GM19452 (cell line): ENCODE results near the gene TMPRSS2.

ENCODE experiments used
- ATAC-seq: cut with Tn5 transposase; IDR thresholded peaks from one replicate; pipeline ENCODE4 v1.9.1; 2021; ENCODE audit not compliant: unreplicated experiment

Gene TMPRSS2

DNA sequence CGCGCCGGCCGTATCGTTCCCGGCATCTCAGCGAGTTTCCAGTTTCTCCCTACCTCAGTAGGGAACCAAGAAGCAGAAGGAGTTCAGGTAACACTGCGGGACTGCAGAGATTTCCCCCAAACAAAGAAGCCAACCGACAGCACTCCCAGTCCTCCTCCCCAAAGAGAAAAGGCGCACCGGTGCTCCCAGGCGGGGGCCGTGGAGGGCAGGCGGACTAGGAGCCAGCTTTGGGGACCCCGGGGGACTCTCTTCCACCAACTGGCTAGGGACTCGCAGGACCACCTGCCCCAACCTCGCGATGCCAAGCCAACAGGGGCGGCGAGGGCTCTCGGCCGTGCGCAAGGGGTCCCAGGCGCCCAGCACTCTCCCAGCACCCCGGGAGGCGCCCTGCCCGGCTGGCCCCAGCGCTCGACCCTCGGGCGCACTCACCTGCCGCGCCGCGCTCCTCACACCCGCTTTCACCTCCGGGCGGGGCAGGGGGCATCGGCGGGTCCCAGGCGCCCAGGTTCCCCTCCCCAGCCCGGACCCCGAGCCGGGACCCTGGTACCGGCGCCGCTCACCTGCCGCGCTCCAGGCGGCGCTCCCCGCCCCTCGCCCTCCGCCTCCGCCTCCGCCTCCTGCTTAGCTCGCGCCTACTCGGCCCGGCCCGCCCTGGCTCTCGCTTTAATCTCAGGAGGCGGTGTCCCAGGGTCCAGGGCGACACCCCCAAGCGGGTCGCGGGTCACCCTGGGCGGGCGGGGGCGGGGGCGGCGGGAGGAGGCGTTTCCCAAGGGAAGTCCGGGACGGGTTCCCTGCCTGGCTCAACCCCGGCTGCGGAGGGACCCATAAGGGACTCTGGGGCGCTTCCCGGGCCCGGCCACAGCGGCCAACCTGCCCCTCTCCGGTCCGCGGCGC, at the start of gene TMPRSS2:
Gene TMPRSS2 (minus strand): TSS at position 638 of the 894 bp plus-strand sequence. CDS start 10,025 bp downstream, outside the sequence.
- no peak for ATAC-seq

DNA sequence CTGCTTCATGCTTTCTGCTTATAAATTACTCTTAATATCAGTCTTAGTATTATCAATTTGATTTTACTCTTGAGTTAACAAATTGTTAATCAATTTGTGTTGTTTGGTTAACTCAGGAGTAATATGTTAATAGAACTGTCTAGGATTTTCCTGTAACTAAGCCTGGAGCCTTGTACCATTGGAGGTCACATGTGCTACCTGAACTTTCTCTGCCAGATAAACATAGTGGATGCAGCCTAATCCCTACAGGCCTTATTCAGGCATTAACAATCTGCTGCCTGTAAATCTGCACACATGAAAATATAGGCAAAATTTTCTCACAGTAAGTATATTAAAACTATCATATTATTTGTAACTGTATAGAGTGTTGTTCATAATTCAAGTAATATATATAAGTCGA, 47.1 kb upstream of the TMPRSS2 start:
- no peak for ATAC-seq

DNA sequence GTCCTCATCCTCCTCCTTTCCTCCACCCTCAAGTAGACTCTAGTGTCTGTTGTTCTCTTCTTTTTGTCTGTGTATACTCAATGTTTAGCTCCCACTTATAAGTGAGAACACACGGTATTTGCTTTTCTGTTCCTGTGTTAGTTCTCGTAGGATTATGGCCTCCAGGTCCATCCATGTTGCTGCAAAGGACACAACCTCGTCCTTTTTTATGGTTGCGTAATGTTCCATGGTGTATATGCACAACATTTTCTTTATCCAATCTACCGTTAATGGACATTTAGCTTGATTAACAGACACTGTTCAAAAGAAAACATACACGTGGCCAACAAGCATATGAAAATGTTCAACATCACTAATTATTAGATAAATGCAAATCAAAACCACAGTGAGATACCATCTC, 44.3 kb upstream of the TMPRSS2 start:
- no peak for ATAC-seq

DNA sequence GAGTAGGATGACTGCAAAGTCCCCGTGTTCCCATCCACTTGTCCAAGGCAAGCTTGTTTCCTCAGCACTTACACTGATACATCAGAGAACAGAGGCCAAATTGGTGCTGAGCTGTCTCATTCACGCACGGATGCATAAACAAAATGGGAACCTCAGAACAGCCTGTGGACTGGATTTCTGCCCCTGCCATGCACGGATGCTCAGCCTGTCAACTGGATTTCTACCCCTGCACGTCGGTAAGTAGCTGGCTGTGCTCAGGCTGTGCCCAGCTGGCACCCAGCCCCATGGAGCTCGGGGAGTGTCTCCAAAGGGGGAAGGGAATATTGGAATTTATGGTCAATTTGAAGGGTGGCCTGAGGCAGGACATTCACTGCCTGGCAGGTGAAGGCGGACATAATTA, 40.8 kb upstream of the TMPRSS2 start:
- no peak for ATAC-seq

DNA sequence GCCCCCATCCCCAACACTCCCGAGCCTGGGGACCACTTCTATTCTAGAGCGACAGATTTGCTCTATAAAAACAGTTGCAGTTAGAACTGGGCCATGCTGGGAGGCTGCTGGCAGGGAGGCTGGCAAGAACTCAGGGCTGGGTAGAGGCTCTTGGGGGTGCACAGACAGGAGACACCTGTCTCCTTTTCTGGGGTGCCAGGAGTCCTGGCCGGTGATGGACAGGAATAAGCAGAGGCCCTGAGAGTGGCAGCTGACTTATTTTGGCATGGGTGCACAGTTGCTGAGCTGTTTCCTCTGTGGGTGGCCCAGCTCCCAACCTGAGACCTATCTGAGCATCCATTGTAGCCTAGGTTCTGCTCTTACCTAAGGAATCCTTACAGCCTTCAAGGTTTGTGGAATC, 39.2 kb upstream of the TMPRSS2 start:
- ATAC-seq = no peak

DNA sequence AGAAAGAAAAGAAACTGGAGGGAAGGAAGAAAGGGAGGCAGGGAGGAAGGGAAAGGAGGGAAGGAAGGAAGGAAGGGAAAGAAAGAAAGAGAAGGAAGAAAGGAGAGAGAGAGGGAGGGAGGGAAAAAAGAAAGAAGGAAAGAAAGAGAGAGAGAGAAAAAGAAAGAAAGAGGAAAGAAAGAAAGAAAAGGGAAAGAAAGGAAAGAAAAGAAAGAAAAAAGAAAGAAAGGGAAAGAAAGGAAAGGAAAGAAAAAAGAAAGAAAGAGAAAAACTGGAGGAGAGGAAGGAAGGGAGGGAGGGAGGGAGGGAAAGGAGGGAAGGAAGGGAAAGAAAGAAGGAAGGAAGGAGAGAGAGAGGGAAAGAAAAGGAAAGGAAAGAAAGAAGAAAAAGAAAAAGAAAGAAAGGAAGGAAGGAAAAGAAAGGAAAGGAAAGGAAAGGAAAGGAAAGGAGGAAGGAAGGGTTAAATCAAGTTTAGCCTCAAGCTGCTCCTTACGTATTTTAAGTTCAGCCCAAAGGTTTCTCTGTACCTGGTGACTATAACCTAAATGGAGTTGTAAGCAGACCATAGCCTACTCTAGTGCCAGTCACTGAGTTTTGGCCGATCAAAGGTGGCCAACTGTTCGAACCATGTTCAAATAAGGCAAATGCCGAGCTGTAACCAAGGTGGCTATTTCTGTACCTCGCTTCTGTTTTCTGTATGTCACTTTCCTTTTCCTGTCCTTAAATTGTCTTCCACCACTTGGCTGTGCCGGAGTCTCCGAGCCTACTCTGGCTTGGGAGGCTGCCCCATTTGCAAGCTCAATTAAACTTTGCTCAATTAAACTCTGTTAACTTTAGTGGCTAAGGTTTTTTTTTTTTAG, 37.8 kb upstream of the TMPRSS2 start:
- no peak for ATAC-seq

DNA sequence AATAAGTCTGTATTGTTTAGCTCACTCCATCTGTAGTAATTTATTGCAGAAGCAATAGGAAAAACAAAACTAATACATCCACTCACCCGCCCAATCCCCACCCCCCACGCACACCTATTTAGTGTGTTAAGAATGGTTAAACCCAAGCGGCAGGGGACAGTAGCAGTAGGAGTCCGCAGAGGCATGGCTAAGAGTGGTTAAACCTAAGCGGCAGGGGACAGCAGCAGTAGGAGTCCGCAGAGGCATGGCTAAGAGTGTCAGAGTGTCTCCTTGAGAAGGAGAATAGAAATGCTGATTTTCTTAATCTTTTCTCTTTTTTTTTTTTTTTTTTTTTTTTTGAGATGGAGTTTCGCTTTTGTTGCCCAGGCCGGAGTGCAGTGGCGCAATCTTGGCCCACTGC, 34.8 kb upstream of the TMPRSS2 start:
- ATAC-seq = no peak

DNA sequence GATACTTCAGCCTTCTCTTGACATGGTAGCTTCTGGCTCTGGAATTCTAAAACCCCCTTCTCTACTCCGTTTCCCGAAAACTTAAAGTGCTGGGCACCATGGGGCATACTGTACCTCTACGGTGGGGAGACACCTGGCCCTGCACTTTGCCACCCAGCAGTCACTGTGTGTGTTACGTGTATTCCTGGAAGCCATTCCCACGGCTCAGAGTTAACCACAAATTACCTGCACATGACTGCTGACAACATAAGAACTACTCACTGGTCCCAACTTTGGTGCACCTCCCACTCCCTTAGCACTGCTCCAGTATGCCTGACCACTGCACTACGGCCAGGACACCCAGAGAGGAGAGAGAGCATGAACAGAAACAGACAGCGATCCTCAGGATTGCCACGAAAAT, 29.4 kb upstream of the TMPRSS2 start:
- ATAC-seq = no peak

DNA sequence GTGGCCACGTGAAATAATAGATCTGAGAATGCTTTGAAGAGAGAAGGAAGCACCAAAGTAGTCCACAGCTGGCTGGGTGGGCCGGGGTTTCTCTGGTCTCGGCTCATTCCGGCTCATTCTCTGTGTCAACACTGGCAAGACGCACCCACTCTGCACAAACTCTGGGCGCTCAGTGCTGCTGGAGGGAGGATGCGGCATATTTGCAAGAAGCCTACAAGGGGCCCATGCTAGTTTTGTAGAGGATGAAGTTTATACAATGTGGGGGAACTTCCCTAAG, 28.8 kb upstream of the TMPRSS2 start:
- no peak for ATAC-seq

DNA sequence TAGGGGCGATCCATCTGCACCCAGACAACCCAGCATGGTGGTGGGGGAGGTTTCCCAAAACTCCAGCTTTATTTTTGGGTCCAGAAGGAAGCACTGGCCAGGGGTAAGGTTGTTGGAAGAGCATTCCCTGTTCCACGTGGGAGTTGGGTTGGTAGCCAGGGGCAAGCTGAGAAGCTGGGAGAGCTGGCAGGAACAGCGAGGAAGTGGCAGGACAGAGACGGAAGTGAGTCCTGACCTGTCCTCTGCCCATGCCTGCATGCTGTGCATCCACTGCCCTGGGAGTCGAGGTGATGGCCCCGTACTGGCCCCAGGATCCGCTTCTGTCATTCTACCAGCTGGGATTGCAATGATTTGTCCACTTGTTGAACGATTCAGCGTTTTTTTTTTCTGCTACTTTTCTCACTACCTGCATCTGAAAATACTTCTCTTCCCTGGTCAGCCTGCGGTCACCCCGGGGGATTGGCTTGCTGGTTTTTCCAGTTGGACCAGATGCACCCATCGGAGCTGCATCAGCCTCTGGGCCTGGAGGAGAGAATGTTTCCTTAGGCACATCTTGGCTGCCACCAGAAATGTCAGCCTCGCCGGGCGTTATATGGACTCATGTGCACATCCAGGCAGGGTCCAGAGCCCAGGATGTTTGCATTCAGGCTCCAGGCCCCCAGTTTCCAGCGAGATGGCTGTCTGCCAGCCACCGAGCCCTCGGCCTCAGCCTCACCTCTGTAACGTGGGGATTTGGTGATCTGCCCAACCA, 28.3 kb upstream of the TMPRSS2 start:
- ATAC-seq = no peak

DNA sequence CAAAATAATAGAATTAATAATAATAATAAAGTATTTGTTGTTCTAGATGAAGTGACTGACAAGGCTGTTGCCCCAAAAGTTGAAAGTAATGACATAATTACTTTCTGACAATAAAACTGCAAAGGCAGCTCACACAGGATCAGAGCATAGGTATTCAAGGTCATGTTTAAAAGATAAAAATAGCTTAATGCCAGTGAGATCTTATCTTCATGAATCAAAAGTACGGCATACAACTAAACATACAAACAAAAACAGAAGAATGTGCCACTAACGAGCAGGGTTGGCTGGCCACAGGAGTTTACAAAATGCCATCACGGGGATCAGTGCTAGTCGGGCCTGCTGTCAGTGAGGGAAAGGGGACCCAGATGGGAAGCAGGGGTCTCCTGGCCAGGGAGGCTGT, 22.4 kb upstream of the TMPRSS2 start:
- no peak for ATAC-seq

DNA sequence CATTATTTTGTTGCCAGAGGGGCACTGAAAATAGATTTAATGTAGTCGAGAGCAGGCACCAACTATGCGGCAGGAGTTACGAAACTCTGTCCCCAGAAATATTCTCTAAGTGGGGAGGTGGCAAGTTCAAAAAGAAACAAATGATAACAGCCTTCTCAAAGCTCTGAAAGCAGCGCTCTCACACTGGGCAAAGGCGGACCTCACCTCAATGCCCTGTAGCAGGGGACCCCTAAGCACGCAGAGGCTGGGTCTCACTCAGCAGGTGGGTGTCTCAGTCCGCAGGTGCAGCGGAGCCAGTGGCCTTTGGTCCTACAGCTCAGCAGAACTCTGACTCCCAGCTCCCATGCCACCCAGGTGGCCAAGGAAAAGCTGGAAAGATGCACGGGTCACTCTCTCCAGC, 21.8 kb upstream of the TMPRSS2 start:
- no peak for ATAC-seq

DNA sequence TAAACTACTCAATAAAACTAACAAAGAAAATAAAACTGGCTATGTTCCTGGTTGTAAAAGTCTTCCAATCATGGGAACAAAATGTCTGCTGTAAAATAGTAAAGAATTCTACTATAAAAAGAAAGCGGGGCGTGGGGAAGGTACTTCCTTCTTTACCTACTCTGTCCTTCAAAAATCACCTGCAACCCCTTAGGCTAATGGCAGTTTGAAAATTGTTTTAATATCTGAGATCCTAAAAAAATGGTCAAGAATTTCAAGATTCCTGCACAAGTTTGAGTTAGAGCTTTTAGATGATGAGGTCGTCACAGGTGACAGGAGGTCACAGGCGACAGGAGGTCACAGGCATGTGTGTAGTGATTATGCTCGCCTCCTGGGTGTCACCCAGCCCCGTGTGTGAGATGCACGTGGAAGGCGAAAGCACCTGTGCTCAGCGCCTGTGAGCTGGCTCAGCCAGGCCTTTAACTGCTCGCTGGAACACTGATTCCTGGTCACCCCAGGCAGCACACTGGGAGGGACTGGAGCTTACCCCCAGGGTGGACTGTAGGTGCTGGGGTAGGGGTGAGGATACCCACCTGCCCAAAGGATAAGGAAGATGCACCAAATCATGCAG, 18.6 kb upstream of the TMPRSS2 start:
- ATAC-seq = no peak

DNA sequence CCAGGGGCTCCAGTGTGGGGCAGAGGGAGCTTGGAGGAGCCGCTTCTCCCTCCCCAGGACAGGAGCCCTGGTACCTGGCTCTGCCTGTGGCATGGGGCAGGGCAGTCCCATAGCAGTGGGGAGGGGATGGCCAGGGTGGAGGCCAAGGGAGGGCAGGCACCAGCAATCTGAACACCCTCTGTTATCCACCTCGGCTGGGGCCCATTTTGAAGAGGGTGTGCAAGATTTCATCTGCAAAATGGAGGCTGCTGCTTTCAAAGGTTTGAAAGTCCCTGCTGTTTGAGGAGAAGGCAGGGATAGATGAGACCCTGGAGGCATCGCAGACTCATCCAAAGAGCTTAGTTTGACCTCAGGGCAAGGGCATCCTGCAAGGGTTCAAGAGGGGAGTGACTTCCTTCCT, 15.2 kb upstream of the TMPRSS2 start:
- ATAC-seq = no peak

DNA sequence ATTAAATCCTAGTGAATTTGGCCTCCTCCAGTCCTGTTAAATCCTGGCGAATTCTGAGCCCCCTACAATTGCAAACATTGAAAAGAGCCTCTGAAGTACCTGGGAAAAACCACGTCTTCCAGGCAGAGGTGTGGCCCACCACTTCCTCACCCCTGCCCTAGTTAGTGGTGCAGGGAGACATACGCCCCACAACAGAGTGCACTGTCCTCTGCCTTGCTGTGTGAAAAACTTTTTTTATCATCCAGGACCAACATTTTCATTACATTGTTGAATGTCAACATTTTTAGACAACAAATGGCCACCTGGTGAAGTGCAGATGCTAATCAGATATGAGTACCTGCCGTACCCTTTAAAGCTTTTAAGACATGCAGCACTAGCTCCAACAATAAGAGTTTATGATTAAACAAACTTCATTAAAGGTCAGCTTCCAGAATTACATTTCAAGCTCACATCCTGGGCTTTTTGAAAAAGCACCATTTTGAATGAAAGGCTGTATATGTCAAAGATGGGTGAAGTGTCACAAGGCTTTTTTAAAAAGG, 13.6 kb upstream of the TMPRSS2 start:
- no peak for ATAC-seq

DNA sequence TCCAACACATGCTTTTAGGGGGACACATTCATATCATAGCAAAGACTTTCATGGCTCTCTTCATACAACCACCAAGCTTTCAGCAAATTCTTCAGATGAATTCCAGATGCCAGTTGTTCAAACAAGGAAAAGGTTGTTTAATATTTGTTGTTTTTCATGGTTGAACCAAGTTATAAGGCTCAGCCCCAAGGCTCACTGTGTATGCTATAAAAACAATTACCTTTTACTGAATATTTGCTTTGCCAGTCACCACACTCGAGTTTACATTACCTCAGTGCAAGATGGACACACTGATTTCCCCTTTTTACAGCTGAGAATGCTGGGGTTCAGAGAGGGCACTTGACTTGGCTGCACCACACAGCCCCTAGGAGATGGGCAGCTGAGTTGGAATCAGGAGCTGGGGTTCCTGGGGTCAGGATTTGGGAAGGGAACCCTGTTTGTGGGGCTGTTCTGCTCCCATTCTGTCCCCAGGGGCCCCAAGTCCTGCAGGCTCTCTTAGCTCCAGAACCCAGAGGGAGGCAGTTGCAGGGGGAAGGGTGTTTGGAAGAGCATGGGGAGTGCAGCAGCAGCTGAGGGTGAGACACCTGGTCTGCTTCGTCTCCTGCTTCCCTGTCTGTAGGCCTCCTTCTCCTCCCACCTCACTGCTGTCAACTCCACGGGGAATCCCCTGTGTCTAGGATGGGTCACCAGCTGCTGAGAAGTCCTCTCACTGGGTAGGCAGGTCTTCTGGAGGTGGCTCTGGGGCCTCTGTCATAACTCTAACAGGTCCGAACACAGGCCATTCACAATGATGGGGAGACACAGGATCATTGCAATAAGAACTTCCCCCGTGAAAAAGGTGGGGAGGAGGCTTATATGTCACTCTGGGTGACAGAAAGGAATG, 12.8 kb upstream of the TMPRSS2 start:
- ATAC-seq = no peak

DNA sequence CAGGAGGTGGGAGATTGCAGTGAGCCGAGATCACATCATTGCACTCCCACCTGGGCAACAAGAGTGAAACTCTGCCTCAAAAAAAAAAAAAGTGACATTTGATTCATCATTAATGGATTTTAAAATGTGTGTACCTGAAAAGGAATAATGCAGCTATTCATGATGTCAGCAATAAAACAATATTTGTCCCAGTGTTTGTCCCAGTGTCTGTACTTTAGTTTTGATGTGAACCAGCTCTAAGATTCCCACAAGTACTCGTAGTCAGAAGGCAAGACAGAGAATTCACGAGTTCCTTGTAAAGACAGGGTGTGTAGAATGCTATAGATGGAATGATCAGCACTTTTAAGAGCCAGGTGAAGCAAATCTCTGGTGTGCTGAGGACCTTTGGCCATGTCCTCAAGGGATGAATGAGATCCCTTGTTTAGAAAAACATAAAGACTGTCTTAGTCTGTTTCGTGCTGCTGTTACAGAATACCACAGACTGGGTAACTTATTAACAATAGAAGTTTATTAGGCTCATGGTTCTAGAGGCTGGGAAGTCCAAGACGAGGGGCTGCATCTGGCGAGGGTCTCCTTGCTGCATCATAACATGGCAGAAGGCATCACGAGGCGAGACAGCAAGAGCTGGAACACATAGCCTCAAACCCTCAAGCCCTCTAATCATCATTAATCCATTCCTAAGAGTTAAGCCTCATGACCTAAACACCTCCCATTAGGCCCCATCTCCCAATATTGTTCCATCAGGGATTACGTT, 12.0 kb upstream of the TMPRSS2 start:
- ATAC-seq = no peak

DNA sequence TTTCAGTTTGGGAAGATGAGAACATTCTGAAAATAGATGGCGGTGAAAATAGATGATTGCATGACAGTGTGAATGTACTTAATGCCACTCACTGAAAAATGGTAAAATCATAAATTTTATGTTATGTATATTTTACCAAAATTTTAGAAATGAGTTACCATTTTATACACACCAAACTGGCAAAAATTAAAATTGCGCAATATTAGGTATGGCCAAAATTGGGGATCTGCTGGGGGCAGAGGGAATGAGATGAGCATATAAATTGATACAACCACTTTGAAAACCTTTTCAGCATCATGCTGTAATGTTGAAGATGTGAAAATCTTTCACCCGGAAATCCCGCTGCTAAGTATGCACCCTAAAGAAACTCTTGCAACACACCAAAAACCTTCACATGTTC, 10.8 kb upstream of the TMPRSS2 start:
- ATAC-seq = no peak

DNA sequence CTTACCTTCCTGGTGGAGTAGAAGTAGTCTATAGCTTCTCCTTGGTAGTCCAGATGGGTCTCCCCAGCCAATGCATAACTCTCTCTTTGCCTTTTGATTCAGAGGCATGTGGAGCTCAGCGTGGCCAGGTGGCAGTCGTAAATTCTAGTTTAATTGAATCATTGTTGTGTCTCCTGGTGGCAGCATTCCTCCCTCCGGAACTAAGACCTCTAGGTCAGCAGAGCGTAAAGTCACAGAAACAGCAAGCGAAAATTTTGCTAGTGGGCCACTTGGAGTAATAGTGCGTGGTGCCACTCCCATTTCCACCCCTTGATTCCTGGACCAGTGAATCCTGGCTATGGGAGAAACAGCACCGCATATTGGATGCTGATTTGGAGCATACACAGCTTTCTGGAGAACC, 3.9 kb upstream of the TMPRSS2 start:
- no peak for ATAC-seq
